Keratinocyte (primary cell): ENCODE measurements around the gene TMPRSS3. TPM values are rescaled to one million over a fixed set of nuclear protein-coding genes. Genes with fewer than 3 reads are reported as not detected.

ENCODE experiments used
- DNase-seq: peaks from one replicate; pipeline ENCODE4 v3.0.0-alpha.2; 2011; ENCODE audit warnings: low read depth, missing footprints, low spot score
- FAIRE-seq: peaks from 2 replicates; lab custom pipeline; 2011; peaks lifted over from hg19 to GRCh38; lab: Jason Lieb, UNC
- H2AFZ ChIP-seq: 2 replicates; pipeline ENCODE4 v1.6.0; 2012; ENCODE audit warnings: low read length, control low read depth, inconsistent platforms; ENCODE audit not compliant: control insufficient read depth
- H3K27ac ChIP-seq: 2 replicates; pipeline ENCODE4 v1.5.1; 2011; ENCODE audit warnings: low read length; ENCODE audit not compliant: control insufficient read depth, insufficient read depth
- H3K27me3 ChIP-seq: 3 replicates; pipeline ENCODE4 v1.6.0; 2011; ENCODE audit warnings: low read length; ENCODE audit not compliant: control insufficient read depth, insufficient read depth; ENCODE audit errors: extremely low read depth
- H3K36me3 ChIP-seq, 2 experiments: 2 replicates in 1 of 2; 3 replicates in 1 of 2; pipeline ENCODE4 v1.5.1; 2011; ENCODE audit warnings: low read length in 2 of 2, mild to moderate bottlenecking in 1 of 2; ENCODE audit not compliant: control insufficient read depth in 2 of 2, insufficient read depth in 2 of 2; ENCODE audit errors: extremely low read depth in 1 of 2
- H3K4me1 ChIP-seq: 3 replicates; pipeline ENCODE4 v1.5.1; 2011; ENCODE audit warnings: low read length; ENCODE audit not compliant: control insufficient read depth, insufficient read depth; ENCODE audit errors: extremely low read depth
- H3K4me2 ChIP-seq: 3 replicates; pipeline ENCODE4 v1.6.0; 2011; ENCODE audit warnings: low read depth, low read length; ENCODE audit not compliant: control insufficient read depth, insufficient read depth; ENCODE audit errors: extremely low read depth
- H3K4me3 ChIP-seq, 3 experiments: fragments of 200-600 bp in 1 of 3; sonication (generic) in 1 of 3; 2 replicates in 2 of 3; 3 replicates in 1 of 3; pipeline ENCODE4 v1.5.1; 2011 to 2016; ENCODE audit warnings: low read length in 3 of 3, mild to moderate bottlenecking in 3 of 3, control low read depth in 2 of 3, inconsistent platforms in 1 of 3, low read depth in 1 of 3, mixed read lengths in 1 of 3, mixed run types in 1 of 3, moderate library complexity in 1 of 3; ENCODE audit not compliant: control insufficient read depth in 2 of 3, insufficient read depth in 2 of 3; ENCODE audit errors: extremely low read depth in 1 of 3
- H3K79me2 ChIP-seq: 2 replicates; pipeline ENCODE4 v1.6.0; 2012; ENCODE audit warnings: low read length; ENCODE audit not compliant: control insufficient read depth, insufficient read depth
- H3K9ac ChIP-seq: 3 replicates; pipeline ENCODE4 v1.6.0; 2011; ENCODE audit warnings: low read length; ENCODE audit not compliant: control insufficient read depth, insufficient read depth; ENCODE audit errors: extremely low read depth
- H3K9me1 ChIP-seq: 3 replicates; pipeline ENCODE4 v1.6.0; 2011; ENCODE audit warnings: low read length; ENCODE audit not compliant: control insufficient read depth, insufficient read depth; ENCODE audit errors: extremely low read depth
- H3K9me3 ChIP-seq: 2 replicates; pipeline ENCODE4 v1.5.1; 2012; ENCODE audit warnings: low read depth, low read length; ENCODE audit not compliant: control insufficient read depth
- H4K20me1 ChIP-seq: 3 replicates; pipeline ENCODE4 v1.6.0; 2011; ENCODE audit warnings: low read length; ENCODE audit not compliant: control insufficient read depth, insufficient read depth; ENCODE audit errors: extremely low read depth
- EZH2 ChIP-seq: IDR thresholded peaks from one replicate; pipeline ENCODE4 v1.6.1; 2012; ENCODE audit warnings: inconsistent platforms, mild to moderate bottlenecking, low read length, moderate library complexity
- dilution Hi-C: fragments of 300-500 bp; cut with MboI; formaldehyde crosslinking; loops from one replicate; pipeline ENCODE4 v1.7.0; 2020; ENCODE audit warnings: low sequenced_read_pairs; ENCODE audit not compliant: extremely low pct_ligation_motif_present
- polyA plus RNA-seq, 5 experiments: library from polyadenylated mRNA; depleted of rRNA in 3 of 5; stranded (reverse) in 3 of 5; stranded (forward) in 1 of 5; unstranded in 1 of 5; fragments of >200 nt; gene quantifications; 1 replicate in 1 of 5; 2 replicates in 3 of 5; 3 replicates in 1 of 5; pipeline versions ENCODE4 v1.2.1 to v1.2.3, GENCODE V29; 2011 to 2012; ENCODE audit warnings: missing spikeins in 2 of 5, low read depth in 1 of 5, low replicate concordance in 1 of 5
- TF ChIP-seq, protein P1 (sequence below), 3 experiments: IDR thresholded peaks in 1 of 3; conservative IDR thresholded peaks in 1 of 3; optimal IDR thresholded peaks in 1 of 3; 2 replicates in 2 of 3; 3 replicates in 1 of 3; pipeline versions ENCODE3 to v1.5.1; 2011; ENCODE audit warnings: low read length in 3 of 3, mild to moderate bottlenecking in 3 of 3, moderate library complexity in 2 of 3, control low read depth in 1 of 3, inconsistent platforms in 1 of 3; ENCODE audit not compliant: insufficient read depth in 2 of 3; ENCODE audit errors: extremely low read depth in 1 of 3

Gene TMPRSS3
- polyA plus RNA-seq, 1 donor (not counting 4 experiments of a cell fraction or from before 2014, with no cell fraction given): not detected

DNA sequence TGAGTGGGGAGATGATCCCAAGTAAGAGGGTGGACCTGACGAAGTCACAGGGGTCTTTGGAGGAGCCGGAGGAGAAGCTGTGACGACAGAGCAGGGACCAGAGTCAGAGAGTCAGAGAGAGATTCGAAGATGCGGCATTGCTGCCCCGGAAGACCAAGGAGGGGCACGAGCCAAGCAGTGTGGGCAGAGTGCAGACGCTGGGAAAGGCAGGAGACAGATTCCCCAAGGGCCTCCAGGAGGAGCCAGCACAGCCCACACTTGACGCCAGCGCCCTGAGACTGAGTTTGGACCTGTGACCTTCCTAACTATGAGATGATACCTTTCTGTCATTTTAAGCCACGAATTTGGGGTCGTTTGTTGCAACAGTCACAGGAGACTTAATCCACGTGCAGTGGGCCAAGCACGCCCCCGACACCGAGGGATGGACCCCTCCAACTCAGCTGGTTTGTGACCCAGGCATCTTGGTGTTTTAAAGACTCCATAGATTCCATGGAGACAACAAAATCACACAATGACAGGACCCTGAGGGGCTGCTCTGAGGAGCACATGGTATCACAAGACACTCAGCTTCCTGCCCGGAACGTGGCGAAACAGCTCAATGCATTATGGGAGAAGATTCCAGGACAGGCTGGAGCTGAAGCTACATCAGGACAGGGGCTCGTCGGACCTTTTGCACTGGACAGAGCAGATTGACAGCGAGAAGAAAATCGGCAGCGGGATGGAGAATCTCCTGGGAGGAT is 18.5 kb downstream of the TMPRSS3 start:
- no peaks in the 10 kb centered on the region for H3K36me3 ChIP-seq
- no peak overlapping the region for H3K4me2 ChIP-seq
- dilution Hi-C loops: no loop called here
- H3K4me3 ChIP-seq: no peak overlapping the region
- no peak for FAIRE-seq
- no peak for DNase-seq
- no peaks in the 10 kb centered on the region for H3K9me3 ChIP-seq
- no peak for TF ChIP-seq EZH2
- TF ChIP-seq, protein P1, sequence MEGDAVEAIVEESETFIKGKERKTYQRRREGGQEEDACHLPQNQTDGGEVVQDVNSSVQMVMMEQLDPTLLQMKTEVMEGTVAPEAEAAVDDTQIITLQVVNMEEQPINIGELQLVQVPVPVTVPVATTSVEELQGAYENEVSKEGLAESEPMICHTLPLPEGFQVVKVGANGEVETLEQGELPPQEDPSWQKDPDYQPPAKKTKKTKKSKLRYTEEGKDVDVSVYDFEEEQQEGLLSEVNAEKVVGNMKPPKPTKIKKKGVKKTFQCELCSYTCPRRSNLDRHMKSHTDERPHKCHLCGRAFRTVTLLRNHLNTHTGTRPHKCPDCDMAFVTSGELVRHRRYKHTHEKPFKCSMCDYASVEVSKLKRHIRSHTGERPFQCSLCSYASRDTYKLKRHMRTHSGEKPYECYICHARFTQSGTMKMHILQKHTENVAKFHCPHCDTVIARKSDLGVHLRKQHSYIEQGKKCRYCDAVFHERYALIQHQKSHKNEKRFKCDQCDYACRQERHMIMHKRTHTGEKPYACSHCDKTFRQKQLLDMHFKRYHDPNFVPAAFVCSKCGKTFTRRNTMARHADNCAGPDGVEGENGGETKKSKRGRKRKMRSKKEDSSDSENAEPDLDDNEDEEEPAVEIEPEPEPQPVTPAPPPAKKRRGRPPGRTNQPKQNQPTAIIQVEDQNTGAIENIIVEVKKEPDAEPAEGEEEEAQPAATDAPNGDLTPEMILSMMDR (optimal IDR thresholded peaks at IDR 0.05 in 1 of 3, IDR thresholded peaks at IDR 0.05 in 1 of 3, conservative IDR thresholded peaks at IDR 0.05 in 1 of 3; ENCODE audit: extremely low read depth in 1 of 3, insufficient read depth in 2 of 3, low read length in 3 of 3): no peak
- peaks cover 27% of the 10 kb centered on the region for H3K27me3 ChIP-seq
- no peak overlapping the region for H2AFZ ChIP-seq
- no peaks in the 10 kb centered on the region for H4K20me1 ChIP-seq
- no peak overlapping the region for H3K27ac ChIP-seq
- no peaks in the 10 kb centered on the region for H3K4me1 ChIP-seq
- H3K9me1 ChIP-seq: no peaks in the 10 kb centered on the region
- H3K79me2 ChIP-seq: no peaks in the 10 kb centered on the region
- H3K9ac ChIP-seq: no peak overlapping the region

DNA sequence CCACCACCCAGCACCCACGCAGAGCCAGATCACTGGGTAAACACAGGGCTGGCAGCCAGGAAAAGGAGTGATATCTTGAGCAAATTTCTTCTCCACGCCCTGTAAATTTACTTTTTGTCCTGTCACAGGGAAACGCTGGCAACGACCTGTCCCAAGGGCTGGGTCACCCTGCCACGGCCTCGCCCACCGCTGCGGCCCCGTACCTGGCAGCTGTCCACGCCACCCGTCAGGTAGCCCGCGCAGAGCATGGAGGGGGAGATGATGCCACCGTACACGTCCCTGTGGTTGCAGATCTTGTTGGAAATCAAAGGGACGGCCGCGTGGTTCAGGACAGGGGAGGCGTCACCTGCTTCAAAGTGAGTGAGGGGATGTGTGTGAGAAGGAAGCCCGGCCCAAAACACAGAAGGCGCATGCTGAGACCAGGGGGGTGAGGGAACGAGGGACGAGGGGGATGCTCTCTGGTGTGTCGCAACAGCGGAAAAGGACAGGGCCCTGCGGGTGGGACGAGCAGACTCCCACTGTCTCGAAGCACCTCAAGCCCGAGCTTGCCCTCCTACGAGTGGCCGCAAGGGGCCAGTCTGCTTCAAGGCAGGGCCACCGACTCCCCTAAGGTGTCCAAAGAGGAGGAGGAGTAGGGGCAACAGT is 19.4 kb downstream of the TMPRSS3 start:
- DNase-seq (no peak), FAIRE-seq (no peak)
- dilution Hi-C loops: no loop called here
- H4K20me1 ChIP-seq: no peaks in the 10 kb centered on the region
- H3K9me1 ChIP-seq: no peaks in the 10 kb centered on the region
- H3K4me1 ChIP-seq: no peaks in the 10 kb centered on the region
- H3K4me2 ChIP-seq: no peak overlapping the region
- no peaks in the 10 kb centered on the region for H3K36me3 ChIP-seq
- no peaks in the 10 kb centered on the region for H3K9me3 ChIP-seq
- no peak for TF ChIP-seq EZH2
- TF ChIP-seq, protein P1 (optimal IDR thresholded peaks at IDR 0.05 in 1 of 3, IDR thresholded peaks at IDR 0.05 in 1 of 3, conservative IDR thresholded peaks at IDR 0.05 in 1 of 3; ENCODE audit: extremely low read depth in 1 of 3, insufficient read depth in 2 of 3, low read length in 3 of 3): no peak
- H2AFZ ChIP-seq: no peak overlapping the region
- H3K9ac ChIP-seq: no peak overlapping the region
- no peak overlapping the region for H3K27ac ChIP-seq
- H3K4me3 ChIP-seq: no peak overlapping the region
- peaks cover 27% of the 10 kb centered on the region for H3K27me3 ChIP-seq
- no peaks in the 10 kb centered on the region for H3K79me2 ChIP-seq
